ENCODE measurements around the gene EVC2. TPM values are rescaled to one million over a fixed set of nuclear protein-coding genes. Genes with fewer than 3 reads are reported as not detected.

Gene EVC2
- total RNA-seq, 1 donor from 2014 or later, result 7.4 TPM

- Mint-ChIP-seq H3K4me1 (ENCODE audit: unreplicated experiment) (peaks cover 6% of the 10 kb centered on the region), H3K36me3 (ENCODE audit: low read depth, unreplicated experiment) (peaks cover 28% of the 10 kb centered on the region), H3K4me3 (ENCODE audit: unreplicated experiment) (no peak overlapping the region), H3K27me3 (ENCODE audit: unreplicated experiment) (no peaks in the 10 kb centered on the region), H3K9me3 (ENCODE audit: unreplicated experiment) (no peaks in the 10 kb centered on the region), H3K27ac (ENCODE audit: unreplicated experiment) (no peak overlapping the region)
- TF ChIP-seq CTCF (IDR thresholded peaks at IDR 0.05; ENCODE audit: unreplicated experiment), result no peak
- DNase-seq (ENCODE audit: low spot score), result no peak
Observed at GRCh38 chr4:5724377-5724776, 16.0 kb upstream of the EVC2 start.

GRCh38 chr4:5722328-5722727 lies 14.0 kb upstream of the EVC2 start:
- no peak for DNase-seq (ENCODE audit: low spot score)

GRCh38 chr4:5721923-5722322 lies 13.6 kb upstream of the EVC2 start:
- TF ChIP-seq CTCF (IDR thresholded peaks at IDR 0.05; ENCODE audit: unreplicated experiment), result no peak
- no peak for DNase-seq (ENCODE audit: low spot score)
- Mint-ChIP-seq H3K9me3 (ENCODE audit: unreplicated experiment) (no peaks in the 10 kb centered on the region), H3K36me3 (ENCODE audit: low read depth, unreplicated experiment) (peaks cover 33% of the 10 kb centered on the region), H3K27me3 (ENCODE audit: unreplicated experiment) (no peaks in the 10 kb centered on the region), H3K4me1 (ENCODE audit: unreplicated experiment) (peaks cover 21% of the 10 kb centered on the region), H3K4me3 (ENCODE audit: unreplicated experiment) (no peak overlapping the region), H3K27ac (ENCODE audit: unreplicated experiment) (no peak overlapping the region)

More at GRCh38 chr4:5722328-5722727, 14.0 kb upstream of the EVC2 start:
- Mint-ChIP-seq H3K4me1 (ENCODE audit: unreplicated experiment) (peaks cover 17% of the 10 kb centered on the region), H3K27ac (ENCODE audit: unreplicated experiment) (no peak overlapping the region), H3K9me3 (ENCODE audit: unreplicated experiment) (no peaks in the 10 kb centered on the region), H3K36me3 (ENCODE audit: low read depth, unreplicated experiment) (peaks cover 33% of the 10 kb centered on the region), H3K4me3 (ENCODE audit: unreplicated experiment) (no peak overlapping the region), H3K27me3 (ENCODE audit: unreplicated experiment) (no peaks in the 10 kb centered on the region)
- no peak for TF ChIP-seq CTCF (IDR thresholded peaks at IDR 0.05; ENCODE audit: unreplicated experiment)

GRCh38 chr4:5720980-5721379 lies 12.6 kb upstream of the EVC2 start:
- Mint-ChIP-seq H3K4me3 (ENCODE audit: unreplicated experiment) (no peak overlapping the region), H3K27ac (ENCODE audit: unreplicated experiment) (no peak overlapping the region), H3K4me1 (ENCODE audit: unreplicated experiment) (peaks cover 25% of the 10 kb centered on the region), H3K36me3 (ENCODE audit: low read depth, unreplicated experiment) (peaks cover 31% of the 10 kb centered on the region), H3K27me3 (ENCODE audit: unreplicated experiment) (no peaks in the 10 kb centered on the region), H3K9me3 (ENCODE audit: unreplicated experiment) (no peaks in the 10 kb centered on the region)
- DNase-seq (ENCODE audit: low spot score), result no peak
- TF ChIP-seq CTCF (IDR thresholded peaks at IDR 0.05; ENCODE audit: unreplicated experiment), result no peak

GRCh38 chr4:5720157-5720850 lies 11.9 kb upstream of the EVC2 start:
- peaks cover 2% of the 10 kb centered on the region for H3K9me3 Mint-ChIP-seq (ENCODE audit: unreplicated experiment)
- DNase-seq (ENCODE audit: low spot score), result no peak
- H3K36me3 Mint-ChIP-seq (ENCODE audit: low read depth, unreplicated experiment), result peaks cover 28% of the 10 kb centered on the region
- H3K27me3 Mint-ChIP-seq (ENCODE audit: unreplicated experiment), result no peaks in the 10 kb centered on the region
- peaks cover 25% of the 10 kb centered on the region for H3K4me1 Mint-ChIP-seq (ENCODE audit: unreplicated experiment)
- H3K4me3 Mint-ChIP-seq (ENCODE audit: unreplicated experiment), result no peak overlapping the region
- no peak for TF ChIP-seq CTCF (IDR thresholded peaks at IDR 0.05; ENCODE audit: unreplicated experiment)
- no peak overlapping the region for H3K27ac Mint-ChIP-seq (ENCODE audit: unreplicated experiment)

All from endothelial cell (in vitro differentiated cells).